OCI-LY7 (cell line): ENCODE data around the gene PRKCA. TPM values are rescaled to one million over a fixed set of nuclear protein-coding genes. Genes with fewer than 3 reads are reported as not detected.

Source experiments
- BruUV-seq: library from RNA; stranded (reverse); fragments of 400-500 nt; replicated peaks from 2 replicates; lab custom pipeline; 2021; lab: Mats Ljungman, UMichigan
- CTCF ChIA-PET: fragments of 300-600 bp; sonication (Branson Sonifier 250); formaldehyde crosslinking; loops from one replicate; lab custom pipeline; 2022; ENCODE audit warnings: antibody characterized with exemption; ENCODE audit not compliant: unreplicated experiment; lab: Charles Lee
- POLR2A ChIA-PET: fragments of 300-600 bp; sonication (Branson Sonifier 250); formaldehyde crosslinking; loops from one replicate; lab custom pipeline; 2022; ENCODE audit warnings: antibody characterized with exemption; lab: Charles Lee
- DNase-seq: peaks from one replicate; pipeline ENCODE4 v3.0.0-alpha.2; 2015; ENCODE audit warnings: low spot score
- H2AFZ ChIP-seq: fragments of 200-600 bp; sonication (generic), shearing (Covaris generic); 2 replicates; pipeline ENCODE4 v1.6.1; 2014; ENCODE audit warnings: mild to moderate bottlenecking, antibody characterized with exemption, low read length, moderate library complexity
- H3K27ac ChIP-seq: fragments of 200-600 bp; sonication (generic); 2 replicates; pipeline ENCODE4 v1.5.1; 2014; ENCODE audit warnings: mixed run types, low read depth, mild to moderate bottlenecking, moderate library complexity, low read length, inconsistent platforms; ENCODE audit not compliant: poor library complexity, severe bottlenecking
- H3K36me3 ChIP-seq: fragments of 200-600 bp; sonication (generic); 2 replicates; pipeline ENCODE4 v1.6.1; 2014; ENCODE audit warnings: mild to moderate bottlenecking, antibody characterized with exemption, low read length, moderate library complexity, mixed read lengths; ENCODE audit not compliant: insufficient read depth
- H3K4me1 ChIP-seq: fragments of 200-600 bp; sonication (generic); 2 replicates; pipeline ENCODE4 v1.5.1; 2014; ENCODE audit warnings: mild to moderate bottlenecking, low read length; ENCODE audit not compliant: insufficient read depth, poor library complexity, severe bottlenecking
- H3K4me2 ChIP-seq: fragments of 200-600 bp; sonication (generic); 2 replicates; pipeline ENCODE4 v1.6.1; 2014; ENCODE audit warnings: mild to moderate bottlenecking, low read length
- H3K4me3 ChIP-seq: fragments of 200-600 bp; sonication (generic); 2 replicates; pipeline ENCODE4 v1.5.1; 2014; ENCODE audit warnings: mild to moderate bottlenecking, low read depth, low read length; ENCODE audit not compliant: poor library complexity, severe bottlenecking
- H3K79me2 ChIP-seq: fragments of 200-600 bp; sonication (generic); 2 replicates; pipeline ENCODE4 v1.6.1; 2016; ENCODE audit warnings: low read depth, mild to moderate bottlenecking, low read length, moderate library complexity, mixed read lengths; ENCODE audit not compliant: insufficient read depth
- H3K9me2 ChIP-seq: fragments of 200-600 bp; sonication (generic); 2 replicates; pipeline ENCODE4 v1.6.1; 2016; ENCODE audit warnings: mild to moderate bottlenecking, low read length, mixed read lengths; ENCODE audit not compliant: insufficient read depth
- H3K9me3 ChIP-seq: fragments of 200-600 bp; sonication (generic); 2 replicates; pipeline ENCODE4 v1.6.1; 2014; ENCODE audit warnings: mild to moderate bottlenecking, mixed run types, low read length, mixed read lengths
- H4K20me1 ChIP-seq: fragments of 200-600 bp; sonication (generic); 2 replicates; pipeline ENCODE4 v1.6.1; 2014; ENCODE audit warnings: mild to moderate bottlenecking, antibody characterized with exemption, low read length, moderate library complexity, mixed read lengths; ENCODE audit not compliant: insufficient read depth
- EZH2phosphoT487 ChIP-seq: fragments of 200-600 bp; sonication (generic); IDR thresholded peaks from 2 replicates; pipeline ENCODE4 v1.6.1; 2018; ENCODE audit warnings: low read depth, borderline replicate concordance, mild to moderate bottlenecking, mixed run types, antibody characterized with exemption, low read length, moderate library complexity, mixed read lengths
- intact Hi-C: fragments of 100-400 bp; cut with micrococcal nuclease; formaldehyde crosslinking; loops from one replicate; pipeline ENCODE4 v1.10.0; 2022; ENCODE audit not compliant: unreplicated experiment
- total RNA-seq, 2 experiments: library from RNA; depleted of rRNA in 1 of 2; stranded (reverse); fragments of >200 nt in 1 of 2; shearing (Covaris generic) in 1 of 2; gene quantifications; 2 replicates each; pipeline ENCODE4 v1.2.3, GENCODE V29; 2014 to 2022
- TF ChIP-seq, protein P1 (sequence below): fragments of 200-600 bp; sonication (generic); conservative IDR thresholded peaks from 2 replicates; pipeline ENCODE4 v1.5.1; 2014; ENCODE audit warnings: mild to moderate bottlenecking, antibody characterized with exemption, low read length, moderate library complexity, mixed read lengths

Gene PRKCA
- total RNA-seq, 2 experiments from 2014 or later: 6.6 to 32.1 TPM

DNA sequence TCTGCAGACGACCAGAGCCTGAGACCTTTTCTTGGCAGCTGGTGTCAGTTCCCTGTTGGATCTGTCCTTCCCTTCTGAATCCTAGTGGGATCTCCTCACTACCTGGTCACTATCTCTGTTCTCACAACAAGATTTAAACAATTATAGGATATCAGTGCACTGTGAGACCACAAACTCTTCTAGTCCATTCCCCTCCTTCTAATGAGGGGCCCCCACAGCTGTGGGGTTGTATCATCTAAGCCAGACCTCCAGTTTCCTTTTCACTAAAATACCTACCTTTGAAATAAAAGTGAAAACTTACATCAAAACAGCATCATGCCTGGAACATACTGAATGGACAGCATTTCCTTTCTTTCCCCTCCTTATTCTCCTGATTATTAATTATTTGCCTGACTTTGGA lies 233.2 kb downstream of the PRKCA start:
- Histone ChIP-seq H3K27ac (no peak overlapping the region), H3K9me2 (no peaks in the 10 kb centered on the region), H4K20me1 (no peaks in the 10 kb centered on the region), H2AFZ (no peak overlapping the region), H3K4me1 (peaks cover 5% of the 10 kb centered on the region), H3K79me2 (no peaks in the 10 kb centered on the region), H3K36me3 (no peaks in the 10 kb centered on the region), H3K4me2 (no peak overlapping the region), H3K4me3 (no peak overlapping the region), H3K9me3 (no peaks in the 10 kb centered on the region)
- TF ChIP-seq, protein P1, sequence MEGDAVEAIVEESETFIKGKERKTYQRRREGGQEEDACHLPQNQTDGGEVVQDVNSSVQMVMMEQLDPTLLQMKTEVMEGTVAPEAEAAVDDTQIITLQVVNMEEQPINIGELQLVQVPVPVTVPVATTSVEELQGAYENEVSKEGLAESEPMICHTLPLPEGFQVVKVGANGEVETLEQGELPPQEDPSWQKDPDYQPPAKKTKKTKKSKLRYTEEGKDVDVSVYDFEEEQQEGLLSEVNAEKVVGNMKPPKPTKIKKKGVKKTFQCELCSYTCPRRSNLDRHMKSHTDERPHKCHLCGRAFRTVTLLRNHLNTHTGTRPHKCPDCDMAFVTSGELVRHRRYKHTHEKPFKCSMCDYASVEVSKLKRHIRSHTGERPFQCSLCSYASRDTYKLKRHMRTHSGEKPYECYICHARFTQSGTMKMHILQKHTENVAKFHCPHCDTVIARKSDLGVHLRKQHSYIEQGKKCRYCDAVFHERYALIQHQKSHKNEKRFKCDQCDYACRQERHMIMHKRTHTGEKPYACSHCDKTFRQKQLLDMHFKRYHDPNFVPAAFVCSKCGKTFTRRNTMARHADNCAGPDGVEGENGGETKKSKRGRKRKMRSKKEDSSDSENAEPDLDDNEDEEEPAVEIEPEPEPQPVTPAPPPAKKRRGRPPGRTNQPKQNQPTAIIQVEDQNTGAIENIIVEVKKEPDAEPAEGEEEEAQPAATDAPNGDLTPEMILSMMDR: no peak
- BruUV-seq: no TSS peak
- ChIA-PET POLR2A (interaction anchor here (0.5 to 0.6 kb wide), 2 partner anchors 60 to 119 kb away, joined by 3 read pairs; no protein-coding TSS in a partner anchor), CTCF (no interaction called here)
- DNase-seq: no peak
- intact Hi-C loops: no loop called here

DNA sequence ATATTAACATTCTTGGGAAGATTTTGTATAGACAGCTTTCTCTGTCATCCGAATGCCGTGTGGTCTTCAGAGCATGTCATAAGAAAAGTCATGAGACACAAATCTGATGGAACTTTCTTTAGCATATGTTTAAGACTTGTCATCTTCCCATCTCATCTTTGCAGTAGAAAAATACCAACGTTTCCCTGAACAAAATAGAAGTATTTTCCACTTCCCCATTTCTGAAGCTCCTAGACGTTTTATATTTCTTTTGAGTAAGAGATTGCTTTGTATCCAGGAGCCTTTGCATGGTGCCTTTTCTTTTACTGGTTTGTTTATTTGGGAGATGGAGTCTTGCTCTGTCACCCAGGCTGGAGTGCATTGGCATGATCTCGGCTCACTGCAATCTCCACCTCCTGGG lies 235.1 kb downstream of the PRKCA start:
- CTCF ChIA-PET: no interaction called here
- Histone ChIP-seq H3K4me1 (peaks cover 24% of the 10 kb centered on the region), H3K9me2 (no peaks in the 10 kb centered on the region), H3K79me2 (no peaks in the 10 kb centered on the region), H4K20me1 (no peaks in the 10 kb centered on the region), H3K4me2 (no peak overlapping the region), H3K36me3 (no peaks in the 10 kb centered on the region), H3K27ac (no peak overlapping the region), H3K4me3 (no peak overlapping the region), H3K9me3 (no peaks in the 10 kb centered on the region), H2AFZ (no peak overlapping the region)
- DNase-seq: no peak
- intact Hi-C loops: no loop called here
- POLR2A ChIA-PET: interaction anchor here (0.8 to 1.4 kb wide), 3 partner anchors 9 to 244 kb away, joined by 3 to 4 read pairs (median 4); no protein-coding TSS in a partner anchor
- no peak for TF ChIP-seq EZH2phosphoT487
- TF ChIP-seq, protein P1: no peak
- BruUV-seq: no TSS peak

DNA sequence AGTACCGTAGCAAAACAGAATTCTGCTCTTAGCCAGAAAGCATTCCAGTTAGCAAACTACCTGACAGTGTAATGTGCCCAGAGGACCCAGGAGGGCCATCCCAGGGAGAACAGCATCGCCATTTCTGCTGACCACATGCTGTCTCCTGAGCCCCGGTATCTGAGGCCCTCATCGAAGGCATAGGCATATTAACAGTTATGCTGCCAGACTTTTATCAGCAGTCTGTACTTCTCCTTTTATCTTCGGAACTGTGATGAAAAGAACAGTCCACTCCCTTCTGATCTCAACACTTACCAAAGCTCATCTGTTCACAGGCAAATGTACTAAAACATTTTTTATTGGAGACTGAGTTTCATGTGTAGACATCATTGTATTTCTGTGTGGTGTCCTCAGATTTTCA lies 236.4 kb downstream of the PRKCA start:
- TF ChIP-seq, protein P1: no peak
- TF ChIP-seq EZH2phosphoT487: no peak
- intact Hi-C loops: no loop called here
- no peak for DNase-seq
- ChIA-PET POLR2A (interaction anchor here (0.7 to 2.5 kb wide), 7 partner anchors 9 to 242 kb away, joined by 3 to 9 read pairs (median 4); no protein-coding TSS in a partner anchor), CTCF (no interaction called here)
- Histone ChIP-seq H2AFZ (no peak overlapping the region), H3K9me2 (no peaks in the 10 kb centered on the region), H3K4me2 (no peak overlapping the region; the same call in 1 of the 2 replicates), H3K79me2 (no peaks in the 10 kb centered on the region), H3K36me3 (no peaks in the 10 kb centered on the region), H3K4me3 (no peak overlapping the region), H3K27ac (no peak overlapping the region), H3K4me1 (peaks cover 37% of the 10 kb centered on the region), H3K9me3 (no peaks in the 10 kb centered on the region), H4K20me1 (no peaks in the 10 kb centered on the region)
- BruUV-seq: no TSS peak
